ENCODE measurements around the gene MYL10. TPM values are rescaled to one million over a fixed set of nuclear protein-coding genes. Genes with fewer than 3 reads are reported as not detected.

MYL10 gene
- total and polyA plus RNA-seq, 2 experiments from 2014 or later = 1.3 TPM; not detected in 1

DNA sequence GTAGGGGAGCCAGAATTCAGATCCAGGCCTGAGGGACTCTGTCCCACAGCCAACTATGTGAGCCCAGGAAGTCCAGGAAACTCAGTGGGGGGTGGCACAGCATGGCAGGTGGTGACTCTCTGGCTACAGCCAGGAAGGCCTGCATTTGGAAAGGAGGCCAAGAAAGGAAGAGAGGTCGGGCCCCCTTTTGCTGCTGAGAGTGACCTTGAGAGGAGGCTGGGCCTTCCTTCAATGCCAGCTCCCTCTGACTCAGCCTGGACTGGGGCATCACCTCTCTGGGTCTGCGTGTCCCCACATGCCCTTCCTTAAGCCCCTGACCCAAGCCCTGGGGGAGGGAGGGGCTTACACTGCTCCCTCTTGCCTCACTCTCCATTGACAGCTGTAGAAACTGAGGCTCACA lies 6.4 kb upstream of the MYL10 start:
- no peaks in the 10 kb centered on the region for H3K4me1 ChIP-seq (ENCODE audit: insufficient read depth)
- no peak overlapping the region for H3K4me3 ChIP-seq
- Mint-ChIP-seq H3K27ac (no peak overlapping the region), H3K4me3 (no peak overlapping the region), H3K9me3 (peaks cover 12% of the 10 kb centered on the region), H3K4me1 (no peaks in the 10 kb centered on the region; the same call in 2 of the 3 replicates), H3K36me3 (ENCODE audit: low read depth) (no peaks in the 10 kb centered on the region), H3K27me3 (ENCODE audit: insufficient read depth, low read depth, poor library complexity) (peaks cover 6% of the 10 kb centered on the region)
- H3K79me2 ChIP-seq (replicated peaks; ENCODE audit: insufficient read depth) = no peaks in the 10 kb centered on the region
- H3F3A ChIP-seq (replicated peaks; ENCODE audit: low read depth) = no peaks in the 10 kb centered on the region
- no peak overlapping the region for H3K27ac ChIP-seq (ENCODE audit: low read depth)
- no peak for ATAC-seq
- no peak overlapping the region for H2AFZ ChIP-seq
- H3K27me3 ChIP-seq (ENCODE audit: insufficient read depth) = no peaks in the 10 kb centered on the region
- TF ChIP-seq ZNF114 (CRISPR knock-in tag; IDR thresholded peaks at IDR 0.05) (no peak), ETS1 (IDR thresholded peaks at IDR 0.05) (no peak), JUNB (IDR thresholded peaks at IDR 0.05; ENCODE audit: unreplicated experiment) (no peak), CREB1 (CRISPR knock-in tag; IDR thresholded peaks at IDR 0.05; ENCODE audit: low read depth) (no peak), NANOG (IDR thresholded peaks at IDR 0.05; ENCODE audit: borderline replicate concordance) (no peak), EZH2 (IDR thresholded peaks at IDR 0.05; ENCODE audit: low read depth, unreplicated experiment) (no peak), ZNF331 (CRISPR knock-in tag; IDR thresholded peaks at IDR 0.05; ENCODE audit: low read depth) (no peak), EZH2phosphoT487 (IDR thresholded peaks at IDR 0.05; ENCODE audit: unreplicated experiment) (no peak), POLR2AphosphoS5 (IDR thresholded peaks at IDR 0.05; ENCODE audit: low read depth) (no peak), STAT1 (IDR thresholded peaks at IDR 0.05; ENCODE audit: unreplicated experiment) (no peak), CTCF (conservative IDR thresholded peaks at IDR 0.05; ENCODE audit: low read depth in 2 of 2) (no peak)
- TF ChIP-seq, protein P1, sequence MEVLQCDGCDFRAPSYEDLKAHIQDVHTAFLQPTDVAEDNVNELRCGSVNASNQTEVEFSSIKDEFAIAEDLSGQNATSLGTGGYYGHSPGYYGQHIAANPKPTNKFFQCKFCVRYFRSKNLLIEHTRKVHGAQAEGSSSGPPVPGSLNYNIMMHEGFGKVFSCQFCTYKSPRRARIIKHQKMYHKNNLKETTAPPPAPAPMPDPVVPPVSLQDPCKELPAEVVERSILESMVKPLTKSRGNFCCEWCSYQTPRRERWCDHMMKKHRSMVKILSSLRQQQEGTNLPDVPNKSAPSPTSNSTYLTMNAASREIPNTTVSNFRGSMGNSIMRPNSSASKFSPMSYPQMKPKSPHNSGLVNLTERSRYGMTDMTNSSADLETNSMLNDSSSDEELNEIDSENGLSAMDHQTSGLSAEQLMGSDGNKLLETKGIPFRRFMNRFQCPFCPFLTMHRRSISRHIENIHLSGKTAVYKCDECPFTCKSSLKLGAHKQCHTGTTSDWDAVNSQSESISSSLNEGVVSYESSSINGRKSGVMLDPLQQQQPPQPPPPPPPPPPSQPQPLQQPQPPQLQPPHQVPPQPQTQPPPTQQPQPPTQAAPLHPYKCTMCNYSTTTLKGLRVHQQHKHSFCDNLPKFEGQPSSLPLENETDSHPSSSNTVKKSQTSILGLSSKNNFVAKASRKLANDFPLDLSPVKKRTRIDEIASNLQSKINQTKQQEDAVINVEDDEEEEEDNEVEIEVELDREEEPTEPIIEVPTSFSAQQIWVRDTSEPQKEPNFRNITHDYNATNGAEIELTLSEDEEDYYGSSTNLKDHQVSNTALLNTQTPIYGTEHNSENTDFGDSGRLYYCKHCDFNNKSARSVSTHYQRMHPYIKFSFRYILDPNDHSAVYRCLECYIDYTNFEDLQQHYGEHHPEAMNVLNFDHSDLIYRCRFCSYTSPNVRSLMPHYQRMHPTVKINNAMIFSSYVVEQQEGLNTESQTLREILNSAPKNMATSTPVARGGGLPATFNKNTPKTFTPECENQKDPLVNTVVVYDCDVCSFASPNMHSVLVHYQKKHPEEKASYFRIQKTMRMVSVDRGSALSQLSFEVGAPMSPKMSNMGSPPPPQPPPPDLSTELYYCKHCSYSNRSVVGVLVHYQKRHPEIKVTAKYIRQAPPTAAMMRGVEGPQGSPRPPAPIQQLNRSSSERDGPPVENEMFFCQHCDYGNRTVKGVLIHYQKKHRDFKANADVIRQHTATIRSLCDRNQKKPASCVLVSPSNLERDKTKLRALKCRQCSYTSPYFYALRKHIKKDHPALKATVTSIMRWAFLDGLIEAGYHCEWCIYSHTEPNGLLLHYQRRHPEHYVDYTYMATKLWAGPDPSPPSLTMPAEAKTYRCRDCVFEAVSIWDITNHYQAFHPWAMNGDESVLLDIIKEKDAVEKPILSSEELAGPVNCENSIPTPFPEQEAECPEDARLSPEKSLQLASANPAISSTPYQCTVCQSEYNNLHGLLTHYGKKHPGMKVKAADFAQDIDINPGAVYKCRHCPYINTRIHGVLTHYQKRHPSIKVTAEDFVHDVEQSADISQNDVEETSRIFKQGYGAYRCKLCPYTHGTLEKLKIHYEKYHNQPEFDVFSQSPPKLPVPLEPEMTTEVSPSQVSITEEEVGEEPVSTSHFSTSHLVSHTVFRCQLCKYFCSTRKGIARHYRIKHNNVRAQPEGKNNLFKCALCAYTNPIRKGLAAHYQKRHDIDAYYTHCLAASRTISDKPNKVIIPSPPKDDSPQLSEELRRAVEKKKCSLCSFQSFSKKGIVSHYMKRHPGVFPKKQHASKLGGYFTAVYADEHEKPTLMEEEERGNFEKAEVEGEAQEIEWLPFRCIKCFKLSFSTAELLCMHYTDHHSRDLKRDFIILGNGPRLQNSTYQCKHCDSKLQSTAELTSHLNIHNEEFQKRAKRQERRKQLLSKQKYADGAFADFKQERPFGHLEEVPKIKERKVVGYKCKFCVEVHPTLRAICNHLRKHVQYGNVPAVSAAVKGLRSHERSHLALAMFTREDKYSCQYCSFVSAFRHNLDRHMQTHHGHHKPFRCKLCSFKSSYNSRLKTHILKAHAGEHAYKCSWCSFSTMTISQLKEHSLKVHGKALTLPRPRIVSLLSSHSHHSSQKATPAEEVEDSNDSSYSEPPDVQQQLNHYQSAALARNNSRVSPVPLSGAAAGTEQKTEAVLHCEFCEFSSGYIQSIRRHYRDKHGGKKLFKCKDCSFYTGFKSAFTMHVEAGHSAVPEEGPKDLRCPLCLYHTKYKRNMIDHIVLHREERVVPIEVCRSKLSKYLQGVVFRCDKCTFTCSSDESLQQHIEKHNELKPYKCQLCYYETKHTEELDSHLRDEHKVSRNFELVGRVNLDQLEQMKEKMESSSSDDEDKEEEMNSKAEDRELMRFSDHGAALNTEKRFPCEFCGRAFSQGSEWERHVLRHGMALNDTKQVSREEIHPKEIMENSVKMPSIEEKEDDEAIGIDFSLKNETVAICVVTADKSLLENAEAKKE (CRISPR knock-in tag; IDR thresholded peaks at IDR 0.05) = no peak
- TF ChIP-seq, protein P2, sequence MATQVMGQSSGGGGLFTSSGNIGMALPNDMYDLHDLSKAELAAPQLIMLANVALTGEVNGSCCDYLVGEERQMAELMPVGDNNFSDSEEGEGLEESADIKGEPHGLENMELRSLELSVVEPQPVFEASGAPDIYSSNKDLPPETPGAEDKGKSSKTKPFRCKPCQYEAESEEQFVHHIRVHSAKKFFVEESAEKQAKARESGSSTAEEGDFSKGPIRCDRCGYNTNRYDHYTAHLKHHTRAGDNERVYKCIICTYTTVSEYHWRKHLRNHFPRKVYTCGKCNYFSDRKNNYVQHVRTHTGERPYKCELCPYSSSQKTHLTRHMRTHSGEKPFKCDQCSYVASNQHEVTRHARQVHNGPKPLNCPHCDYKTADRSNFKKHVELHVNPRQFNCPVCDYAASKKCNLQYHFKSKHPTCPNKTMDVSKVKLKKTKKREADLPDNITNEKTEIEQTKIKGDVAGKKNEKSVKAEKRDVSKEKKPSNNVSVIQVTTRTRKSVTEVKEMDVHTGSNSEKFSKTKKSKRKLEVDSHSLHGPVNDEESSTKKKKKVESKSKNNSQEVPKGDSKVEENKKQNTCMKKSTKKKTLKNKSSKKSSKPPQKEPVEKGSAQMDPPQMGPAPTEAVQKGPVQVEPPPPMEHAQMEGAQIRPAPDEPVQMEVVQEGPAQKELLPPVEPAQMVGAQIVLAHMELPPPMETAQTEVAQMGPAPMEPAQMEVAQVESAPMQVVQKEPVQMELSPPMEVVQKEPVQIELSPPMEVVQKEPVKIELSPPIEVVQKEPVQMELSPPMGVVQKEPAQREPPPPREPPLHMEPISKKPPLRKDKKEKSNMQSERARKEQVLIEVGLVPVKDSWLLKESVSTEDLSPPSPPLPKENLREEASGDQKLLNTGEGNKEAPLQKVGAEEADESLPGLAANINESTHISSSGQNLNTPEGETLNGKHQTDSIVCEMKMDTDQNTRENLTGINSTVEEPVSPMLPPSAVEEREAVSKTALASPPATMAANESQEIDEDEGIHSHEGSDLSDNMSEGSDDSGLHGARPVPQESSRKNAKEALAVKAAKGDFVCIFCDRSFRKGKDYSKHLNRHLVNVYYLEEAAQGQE (IDR thresholded peaks at IDR 0.05; ENCODE audit: unreplicated experiment) = no peak
- no peak overlapping the region for H3K4me2 ChIP-seq
- no peak for DNase-seq (ENCODE audit: low spot score)
- H3K36me3 ChIP-seq (ENCODE audit: insufficient read depth) = no peaks in the 10 kb centered on the region
- H3K9me2 ChIP-seq (ENCODE audit: insufficient read depth) = no peaks in the 10 kb centered on the region
- H4K20me1 ChIP-seq (replicated peaks; ENCODE audit: insufficient read depth) = no peaks in the 10 kb centered on the region

Measured in GM23338 (cell line).